Subcutaneous abdominal adipose tissue (tissue), 5 donors: Measurements from ENCODE around the gene BCHE.

ENCODE experiments used
- H3K27ac ChIP-seq: one replicate; pipeline ENCODE4 v1.7.0; 2013; ENCODE audit warnings: low read depth, mild to moderate bottlenecking, inconsistent platforms, low read length, moderate library complexity
- H3K27me3 ChIP-seq, 5 donors: one replicate each; pipeline ENCODE4 v1.7.0; 2013; ENCODE audit warnings: low read length in 5 of 5, inconsistent platforms in 1 of 5; ENCODE audit not compliant: control insufficient read depth in 5 of 5, insufficient read depth in 4 of 5
- H3K36me3 ChIP-seq, 5 donors: one replicate each; pipeline ENCODE4 v1.7.0; 2013; ENCODE audit warnings: low read length in 5 of 5; ENCODE audit not compliant: control insufficient read depth in 5 of 5, insufficient read depth in 5 of 5
- H3K4me1 ChIP-seq, 5 donors: one replicate each; pipeline ENCODE4 v1.7.0; 2013; ENCODE audit warnings: low read length in 5 of 5, mild to moderate bottlenecking in 3 of 5, moderate library complexity in 1 of 5; ENCODE audit not compliant: control insufficient read depth in 5 of 5, insufficient read depth in 5 of 5
- H3K4me3 ChIP-seq, 5 donors: one replicate each; pipeline ENCODE4 v1.7.0; 2013; ENCODE audit warnings: low read length in 5 of 5, low read depth in 1 of 5
- H3K9ac ChIP-seq, 5 donors: one replicate each; pipeline ENCODE4 v1.7.0; 2013; ENCODE audit warnings: low read length in 5 of 5, mild to moderate bottlenecking in 4 of 5, moderate library complexity in 3 of 5
- H3K9me3 ChIP-seq, 5 donors: one replicate each; pipeline ENCODE4 v1.7.0; 2013; ENCODE audit warnings: low read length in 5 of 5; ENCODE audit not compliant: control insufficient read depth in 5 of 5
- donor health status: healthy.
- donor health status: healthy.
- donor health status: healthy.
- donor health status: healthy.
- donor health status: healthy.

Gene BCHE

GRCh38 chr3:165854696-165855095 is 17.5 kb upstream of the BCHE start:
- no peaks in the 10 kb centered on the region for H3K36me3 ChIP-seq
- H3K4me1 ChIP-seq: no peaks in the 10 kb centered on the region
- no peaks in the 10 kb centered on the region for H3K9me3 ChIP-seq
- no peak overlapping the region for H3K9ac ChIP-seq
- H3K27me3 ChIP-seq: peaks cover 0 to 2% (median 0%) of the 10 kb centered on the region in 5 donors
- H3K4me3 ChIP-seq: no peak overlapping the region
- H3K27ac ChIP-seq: no peak overlapping the region

GRCh38 chr3:165852711-165853110 is 15.5 kb upstream of the BCHE start:
- no peak overlapping the region for H3K9ac ChIP-seq
- no peaks in the 10 kb centered on the region for H3K36me3 ChIP-seq
- H3K4me1 ChIP-seq: no peaks in the 10 kb centered on the region
- H3K4me3 ChIP-seq: no peak overlapping the region
- no peaks in the 10 kb centered on the region for H3K9me3 ChIP-seq
- no peak overlapping the region for H3K27ac ChIP-seq
- H3K27me3 ChIP-seq: peaks cover 0 to 2% (median 0%) of the 10 kb centered on the region in 5 donors

DNA sequence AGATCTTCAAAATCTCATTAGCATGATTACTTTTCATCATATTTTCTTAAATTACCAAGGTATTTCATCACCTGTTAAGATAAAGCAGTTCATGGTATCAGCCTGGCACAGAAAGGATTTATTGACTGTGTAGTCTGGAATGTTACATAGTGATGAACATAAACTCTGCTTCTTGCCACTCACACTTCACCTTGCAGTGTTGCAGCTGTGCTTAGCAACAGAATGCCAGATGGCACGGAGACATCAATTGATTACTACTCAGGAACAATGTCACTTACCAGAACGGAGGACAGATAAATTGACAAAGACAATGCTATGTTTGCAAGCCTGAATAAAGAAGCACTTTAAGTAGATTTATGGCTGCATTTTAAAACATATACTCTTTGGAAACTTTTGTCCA is 15.0 kb upstream of the BCHE start:
- H3K9me3 ChIP-seq: no peaks in the 10 kb centered on the region
- no peak overlapping the region for H3K9ac ChIP-seq
- H3K4me1 ChIP-seq: no peaks in the 10 kb centered on the region
- H3K27me3 ChIP-seq: peaks cover 0 to 2% (median 0%) of the 10 kb centered on the region in 5 donors
- no peak overlapping the region for H3K4me3 ChIP-seq
- no peaks in the 10 kb centered on the region for H3K36me3 ChIP-seq
- no peak overlapping the region for H3K27ac ChIP-seq

DNA sequence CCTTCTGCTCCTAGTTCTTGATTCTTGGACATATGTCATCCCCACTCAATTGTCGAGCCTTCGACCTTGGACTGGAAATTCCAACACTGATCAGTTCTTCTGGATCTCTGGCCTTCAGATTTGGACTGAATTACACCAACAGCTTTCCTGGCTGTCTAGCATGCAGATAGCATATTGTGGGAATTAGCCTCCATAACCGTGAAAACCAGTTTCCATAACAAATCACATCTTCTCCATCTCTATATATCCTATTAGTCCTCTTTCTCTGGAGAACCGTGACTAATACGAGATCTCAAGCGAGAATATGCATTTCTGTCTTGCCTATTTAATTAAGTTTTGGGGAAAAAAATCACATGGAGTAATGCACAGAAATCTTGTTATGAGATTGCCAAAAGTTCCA is 8.8 kb upstream of the BCHE start:
- H3K27me3 ChIP-seq: no peaks in the 10 kb centered on the region
- no peak overlapping the region for H3K27ac ChIP-seq
- H3K9me3 ChIP-seq: no peaks in the 10 kb centered on the region
- H3K4me3 ChIP-seq: no peak overlapping the region
- H3K9ac ChIP-seq: no peak overlapping the region
- H3K4me1 ChIP-seq: no peaks in the 10 kb centered on the region
- H3K36me3 ChIP-seq: no peaks in the 10 kb centered on the region

GRCh38 chr3:165839296-165840076 is 2.3 kb upstream of the BCHE start:
- Histone ChIP-seq H3K4me3 (no peak overlapping the region), H3K4me1 (peaks cover 0 to 3% (median 0%) of the 10 kb centered on the region in 5 donors), H3K27ac (no peak overlapping the region), H3K9ac (no peak overlapping the region), H3K27me3 (no peaks in the 10 kb centered on the region), H3K36me3 (no peaks in the 10 kb centered on the region), H3K9me3 (no peaks in the 10 kb centered on the region)

DNA sequence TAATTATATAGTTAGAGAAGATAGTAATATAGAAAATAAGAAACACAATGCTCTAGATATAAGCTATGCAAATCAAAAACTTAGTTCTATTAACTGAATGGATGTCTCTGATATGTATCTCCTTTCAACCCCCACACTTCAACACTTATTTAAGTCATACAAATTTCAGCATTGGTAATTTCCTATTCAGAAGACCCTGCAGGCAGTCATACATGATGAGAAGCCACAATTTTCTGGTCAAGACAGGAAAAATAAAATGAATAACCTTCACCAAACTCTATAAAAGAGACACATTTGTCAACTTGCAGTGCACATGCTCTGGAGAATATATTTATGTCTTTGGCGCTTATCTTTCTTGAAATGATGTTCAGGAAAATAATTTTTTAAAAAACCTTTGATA is 578 bp upstream of the BCHE start:
- Histone ChIP-seq H3K9ac (no peak overlapping the region), H3K4me3 (no peak overlapping the region), H3K36me3 (no peaks in the 10 kb centered on the region), H3K27me3 (no peaks in the 10 kb centered on the region), H3K27ac (no peak overlapping the region), H3K4me1 (peaks cover 0 to 3% (median 0%) of the 10 kb centered on the region in 5 donors), H3K9me3 (no peaks in the 10 kb centered on the region)

- H3K9me3 ChIP-seq: no peaks in the 10 kb centered on the region
- peaks cover 0 to 3% (median 0%) of the 10 kb centered on the region in 5 donors for H3K4me1 ChIP-seq
- H3K4me3 ChIP-seq: no peak overlapping the region
- no peaks in the 10 kb centered on the region for H3K36me3 ChIP-seq
- no peak overlapping the region for H3K27ac ChIP-seq
- H3K27me3 ChIP-seq: no peaks in the 10 kb centered on the region
- H3K9ac ChIP-seq: no peak overlapping the region
Observed at GRCh38 chr3:165835431-165835830, 1.8 kb downstream of the BCHE start.

DNA sequence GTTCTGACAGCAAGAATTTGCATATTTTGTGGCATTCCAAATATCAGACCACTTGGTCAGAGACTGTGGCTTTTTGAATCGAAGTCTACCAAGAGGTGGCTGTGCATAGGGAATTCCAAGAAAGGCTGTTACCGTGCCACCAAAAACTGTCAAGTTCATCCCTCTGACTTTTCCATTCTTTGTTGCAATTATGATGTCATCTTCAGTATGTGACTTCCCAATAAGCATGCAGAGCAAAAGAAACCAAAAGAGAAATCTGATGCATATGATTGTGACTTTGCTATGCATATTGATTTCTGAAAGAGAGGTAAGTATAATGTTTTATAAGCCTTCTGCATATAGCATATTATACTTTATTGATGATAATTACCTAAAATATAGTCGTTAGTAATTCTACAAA is 6.5 kb downstream of the BCHE start:
- H3K27me3 ChIP-seq: no peaks in the 10 kb centered on the region
- no peak overlapping the region for H3K27ac ChIP-seq
- no peaks in the 10 kb centered on the region for H3K4me1 ChIP-seq
- no peak overlapping the region for H3K9ac ChIP-seq
- H3K9me3 ChIP-seq: no peaks in the 10 kb centered on the region
- H3K4me3 ChIP-seq: no peak overlapping the region
- no peaks in the 10 kb centered on the region for H3K36me3 ChIP-seq

- Histone ChIP-seq H3K27ac (no peak overlapping the region), H3K36me3 (no peaks in the 10 kb centered on the region), H3K27me3 (no peaks in the 10 kb centered on the region), H3K4me3 (no peak overlapping the region), H3K9ac (no peak overlapping the region), H3K4me1 (no peaks in the 10 kb centered on the region), H3K9me3 (no peaks in the 10 kb centered on the region)
Observed at GRCh38 chr3:165827883-165828282, 9.3 kb downstream of the BCHE start.

GRCh38 chr3:165827233-165827632 is 10.0 kb downstream of the BCHE start:
- H3K9ac ChIP-seq: no peak overlapping the region
- no peaks in the 10 kb centered on the region for H3K36me3 ChIP-seq
- no peak overlapping the region for H3K4me3 ChIP-seq
- H3K27ac ChIP-seq: no peak overlapping the region
- H3K27me3 ChIP-seq: no peaks in the 10 kb centered on the region
- H3K9me3 ChIP-seq: no peaks in the 10 kb centered on the region
- no peaks in the 10 kb centered on the region for H3K4me1 ChIP-seq
